ENCODE measurements around the gene LRRC61. TPM values are rescaled to one million over a fixed set of nuclear protein-coding genes. Genes with fewer than 3 reads are reported as not detected.

LRRC61 gene
- polyA plus RNA-seq, 1 donor = 6.8 TPM

DNA sequence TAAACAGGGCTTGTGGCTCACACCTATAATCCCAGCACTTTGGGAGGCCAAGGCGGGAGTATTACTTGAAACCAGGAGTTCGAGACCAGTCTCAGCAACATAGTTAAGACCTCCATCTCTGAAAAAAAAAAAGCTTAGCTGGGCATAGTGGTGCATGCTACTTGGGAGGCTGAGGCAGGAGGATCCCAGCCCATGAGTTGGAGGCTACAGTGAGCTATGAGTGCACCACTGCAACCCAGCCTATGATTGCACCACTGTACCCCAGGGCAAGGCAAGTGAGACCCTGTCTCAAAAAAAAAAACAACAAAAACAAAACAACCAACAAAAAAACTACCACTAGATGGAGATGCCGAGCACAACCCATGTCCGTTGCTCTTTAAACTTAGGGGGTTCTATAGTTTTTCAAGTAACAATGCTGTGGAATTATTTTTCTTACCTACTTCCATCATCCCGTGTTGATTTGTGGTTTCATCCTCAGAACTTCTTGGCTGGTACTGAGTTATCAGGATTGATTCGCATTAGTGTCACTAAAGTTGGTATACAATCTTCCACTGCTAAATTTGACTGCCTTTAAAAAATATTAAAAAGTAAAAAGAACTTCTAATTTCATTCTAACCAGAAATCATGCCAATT lies 33.2 kb downstream of the LRRC61 start:
- DNase-seq (ENCODE audit: low read depth) = no peak

DNA sequence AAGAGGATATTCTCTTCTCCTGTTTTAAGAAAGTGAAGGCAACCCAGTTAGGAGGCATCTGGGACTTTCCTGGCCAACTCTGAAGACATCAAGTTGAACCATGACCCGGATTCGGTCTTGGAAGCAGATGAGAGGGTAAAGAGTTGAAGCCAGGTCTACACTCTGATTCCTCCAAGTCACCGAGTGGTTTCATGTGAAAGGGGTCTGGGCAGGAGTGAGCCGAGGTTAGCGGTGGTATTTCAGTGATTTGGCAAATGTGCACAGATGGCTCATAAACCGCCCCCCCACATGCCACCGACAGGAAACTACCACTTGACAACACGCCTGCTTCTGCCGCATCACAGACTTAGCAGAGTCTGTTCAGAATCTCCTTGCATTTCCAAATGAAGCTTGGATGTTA lies 34.1 kb downstream of the LRRC61 start:
- DNase-seq (ENCODE audit: low read depth) = no peak

DNA sequence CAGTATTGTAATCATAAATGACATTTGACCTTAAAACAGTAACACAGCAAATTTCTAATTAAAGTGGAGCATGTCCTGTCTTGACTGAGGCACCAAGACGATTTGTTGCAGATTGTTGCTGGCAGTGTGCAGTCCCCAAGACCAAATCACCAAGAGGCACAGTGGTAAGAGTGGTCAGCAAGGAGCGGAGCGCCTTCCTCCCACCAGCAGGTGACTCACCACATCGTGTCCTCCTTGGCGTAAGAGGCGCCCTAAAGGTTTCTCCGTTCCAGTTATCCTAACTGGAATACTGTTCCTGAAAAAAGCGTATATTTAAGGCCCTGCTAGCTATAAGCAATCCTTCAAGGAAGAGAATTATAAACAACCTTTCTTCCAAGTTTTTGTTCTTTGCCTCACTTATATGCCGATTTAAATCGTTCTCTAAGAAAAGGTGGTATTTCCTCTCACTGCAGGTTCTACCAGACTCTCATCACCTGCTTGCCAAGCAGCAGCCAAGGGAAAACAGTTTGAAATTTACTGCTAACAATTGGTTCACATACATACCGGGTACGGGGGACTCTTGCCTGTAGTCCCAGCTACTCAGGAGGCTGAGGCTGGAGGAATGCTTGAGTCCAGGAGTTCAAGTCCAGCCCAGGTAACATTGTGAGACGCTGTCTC lies 34.7 kb downstream of the LRRC61 start:
- no peak for DNase-seq (ENCODE audit: low read depth)

DNA sequence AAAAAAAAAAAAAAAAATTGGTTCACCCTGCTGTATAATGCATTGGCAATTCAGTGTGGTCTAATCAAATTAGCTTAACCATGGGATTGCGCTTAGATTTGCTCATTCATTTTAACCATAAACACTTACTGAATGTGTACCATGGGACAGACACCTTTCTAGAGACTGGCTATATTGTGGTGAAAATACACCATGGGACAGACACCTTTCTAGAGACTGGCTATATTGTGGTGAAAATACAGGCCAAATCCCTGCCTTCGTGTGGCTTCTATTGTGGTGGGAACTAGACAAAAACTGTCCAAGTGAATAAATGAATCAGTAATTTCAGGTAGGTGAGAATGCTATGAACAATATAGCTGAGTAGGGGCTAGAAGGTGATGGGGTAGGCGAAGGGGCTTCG lies 35.3 kb downstream of the LRRC61 start:
- DNase-seq (ENCODE audit: low read depth) = no peak

GRCh38 chr7:150358988-150359621 lies 36.0 kb downstream of the LRRC61 start:
- DNase-seq (ENCODE audit: low read depth) = no peak

DNA sequence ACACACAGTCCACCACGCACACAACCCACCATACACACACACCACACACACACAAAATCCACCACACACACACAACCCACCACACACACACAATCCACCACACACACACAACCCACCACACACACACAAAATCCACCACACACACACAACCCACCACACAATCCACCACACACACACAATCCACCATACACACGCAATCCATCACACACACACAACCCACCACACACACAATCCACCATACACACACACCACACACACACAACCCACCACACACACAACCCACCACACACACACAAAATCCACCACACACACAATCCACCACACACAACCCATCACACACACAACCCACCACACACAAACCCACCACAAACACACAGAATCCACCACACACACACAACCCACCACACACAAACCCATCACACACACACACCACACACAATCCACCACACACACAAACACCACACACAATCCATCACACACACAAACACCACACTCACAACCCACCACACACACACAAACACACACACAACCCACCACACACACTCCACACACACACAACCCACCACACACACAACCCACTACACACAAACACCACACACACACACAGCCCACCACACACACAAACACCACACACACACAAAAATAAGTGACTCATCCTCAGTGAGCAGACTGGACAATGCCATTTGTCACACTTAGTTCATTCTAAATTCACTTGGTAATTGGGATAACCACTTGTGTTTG lies 36.6 kb downstream of the LRRC61 start:
- no peak for DNase-seq (ENCODE audit: low read depth)

GRCh38 chr7:150360363-150361058 lies 37.4 kb downstream of the LRRC61 start:
- no peak for DNase-seq (ENCODE audit: low read depth)

- DNase-seq (ENCODE audit: low read depth) = no peak
These were observed 38.2 kb downstream of the LRRC61 start for GRCh38 chr7:150361402-150361801.

DNA sequence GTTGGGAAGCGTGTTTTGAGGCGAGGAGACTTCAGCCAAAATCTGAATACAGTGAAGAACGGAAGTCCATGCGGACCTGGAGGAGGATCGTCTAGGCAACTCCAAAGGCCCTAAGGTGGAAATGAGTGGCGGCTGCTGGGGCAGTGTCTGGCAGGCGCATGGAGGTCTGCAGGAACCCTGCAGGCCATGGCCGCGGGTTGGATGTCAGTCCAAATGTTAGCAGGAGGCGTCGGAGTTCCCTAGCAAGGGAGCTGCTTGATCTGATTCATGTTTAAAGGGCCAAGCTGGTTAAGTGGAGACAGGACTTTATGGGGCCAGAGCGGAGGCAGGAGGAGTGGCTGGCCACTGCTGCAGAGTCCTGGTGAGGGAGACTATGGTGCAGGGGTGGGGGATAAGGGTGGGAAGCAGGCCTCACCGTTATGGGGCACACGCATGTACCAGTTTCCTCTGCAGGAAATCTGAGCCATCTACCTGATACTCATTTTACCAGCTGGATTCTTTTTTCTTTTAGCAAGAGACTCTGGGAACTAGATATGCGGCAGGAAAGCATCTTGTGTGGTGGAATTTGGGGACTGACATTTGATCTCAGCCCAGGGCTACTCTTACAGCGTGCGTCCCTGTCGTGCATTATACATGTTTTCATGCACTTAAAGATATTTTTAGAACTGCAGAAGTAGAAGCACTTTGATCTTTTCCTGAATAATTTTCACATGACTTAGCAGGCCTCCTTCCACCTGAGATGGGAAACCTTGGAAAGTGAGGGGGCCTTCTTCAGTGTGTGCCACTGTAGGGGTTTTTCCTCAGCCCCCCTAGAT lies 38.9 kb downstream of the LRRC61 start:
- DNase-seq (ENCODE audit: low read depth) = no peak

DNA sequence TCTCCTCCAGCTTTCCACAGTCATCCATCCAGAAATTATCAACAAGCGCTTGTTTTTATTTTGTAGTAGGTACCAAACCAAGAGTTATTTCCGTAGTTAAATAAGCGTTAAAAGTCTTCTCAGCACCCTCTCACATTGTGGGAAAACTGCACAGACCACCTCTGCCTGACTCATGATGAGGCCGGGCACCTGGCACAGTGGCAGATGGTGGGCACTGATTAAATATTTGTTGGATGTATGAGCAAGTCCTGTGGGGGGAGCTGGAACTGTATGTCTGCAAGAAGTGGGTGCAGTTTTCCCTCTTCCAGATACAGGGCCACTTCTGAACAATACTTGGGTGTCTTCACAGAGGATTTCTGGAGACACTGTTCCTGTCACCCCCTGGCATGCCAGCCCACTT lies 40.2 kb downstream of the LRRC61 start:
- no peak for DNase-seq (ENCODE audit: low read depth)

DNA sequence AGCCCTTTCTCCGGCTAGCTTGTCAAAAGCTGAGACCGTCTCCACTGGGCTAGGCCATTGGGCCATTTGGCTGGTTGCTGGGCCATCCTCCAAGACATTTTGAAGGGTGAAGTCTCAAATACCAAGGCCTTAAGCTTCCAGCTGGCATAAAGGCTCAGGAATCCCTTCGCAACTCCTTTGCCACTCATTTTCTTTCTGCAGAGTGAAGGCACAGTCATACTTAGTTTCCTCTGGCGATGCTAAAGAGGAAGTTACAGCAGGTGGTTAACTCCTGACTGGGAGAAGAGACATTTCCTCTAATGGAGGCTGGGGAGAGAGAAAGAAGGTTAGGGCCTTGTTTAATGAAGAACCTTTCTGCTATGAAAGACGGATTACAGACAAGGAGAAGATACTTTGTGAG lies 40.7 kb downstream of the LRRC61 start:
- no peak for DNase-seq (ENCODE audit: low read depth)

- no peak for DNase-seq (ENCODE audit: low read depth)
These were observed 42.0 kb downstream of the LRRC61 start for GRCh38 chr7:150365194-150365593.

- no peak for DNase-seq (ENCODE audit: low read depth)
These were observed 42.7 kb downstream of the LRRC61 start for GRCh38 chr7:150365673-150366398.

DNA sequence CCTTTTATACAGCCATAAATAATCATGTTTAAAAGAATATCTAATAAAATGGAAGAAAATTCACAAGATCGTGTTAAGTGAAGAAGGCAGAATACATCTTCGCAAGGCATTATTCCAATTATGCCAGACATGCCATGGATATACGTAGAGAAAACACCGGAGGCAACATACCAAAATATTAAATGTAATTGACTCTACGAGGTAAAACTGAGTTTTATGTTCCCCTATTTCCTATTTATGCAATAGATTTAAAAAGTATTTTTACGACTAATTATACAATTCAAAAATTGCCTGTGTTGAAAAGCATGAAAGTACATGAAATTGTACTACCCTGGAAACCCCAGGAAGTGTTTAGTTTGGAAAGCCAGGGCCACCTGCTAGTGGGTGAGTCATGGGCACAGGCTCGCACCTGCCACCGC lies 44.5 kb downstream of the LRRC61 start:
- DNase-seq (ENCODE audit: low read depth) = no peak

GRCh38 chr7:150368096-150368883 lies 45.1 kb downstream of the LRRC61 start, which contains the start of gene REPIN1:
TSS of gene REPIN1 (plus strand) at chr7:150368822. CDS start at chr7:150369712, 890 bp downstream.
- no peak for DNase-seq (ENCODE audit: low read depth)

- no peak for DNase-seq (ENCODE audit: low read depth)
These were observed 46.0 kb downstream of the LRRC61 start for GRCh38 chr7:150368884-150369747.

- DNase-seq (ENCODE audit: low read depth) = no peak
These were observed 46.8 kb downstream of the LRRC61 start for GRCh38 chr7:150369748-150370501.

- no peak for DNase-seq (ENCODE audit: low read depth)
These were observed 47.5 kb downstream of the LRRC61 start for GRCh38 chr7:150370612-150371071.

Measured in forelimb muscle (tissue), 1 donor.